RPMI7951 (cell line): ENCODE results near the gene TMEM117. TPM values are rescaled to one million over a fixed set of nuclear protein-coding genes. Genes with fewer than 3 reads are reported as not detected.

ENCODE experiments used
- DNase-seq: peaks from one replicate; pipeline ENCODE4 v3.0.0-alpha.2; 2012; ENCODE audit warnings: low read depth
- total RNA-seq: library from RNA; depleted of rRNA; stranded (reverse); fragments of >200 nt; shearing (Covaris generic); gene quantifications from 2 replicates; pipeline ENCODE4 v1.2.3, GENCODE V29; 2014; rRNA removed

Gene TMEM117
- 14.3 and 14.9 TPM in 2 replicates for total RNA-seq

DNA sequence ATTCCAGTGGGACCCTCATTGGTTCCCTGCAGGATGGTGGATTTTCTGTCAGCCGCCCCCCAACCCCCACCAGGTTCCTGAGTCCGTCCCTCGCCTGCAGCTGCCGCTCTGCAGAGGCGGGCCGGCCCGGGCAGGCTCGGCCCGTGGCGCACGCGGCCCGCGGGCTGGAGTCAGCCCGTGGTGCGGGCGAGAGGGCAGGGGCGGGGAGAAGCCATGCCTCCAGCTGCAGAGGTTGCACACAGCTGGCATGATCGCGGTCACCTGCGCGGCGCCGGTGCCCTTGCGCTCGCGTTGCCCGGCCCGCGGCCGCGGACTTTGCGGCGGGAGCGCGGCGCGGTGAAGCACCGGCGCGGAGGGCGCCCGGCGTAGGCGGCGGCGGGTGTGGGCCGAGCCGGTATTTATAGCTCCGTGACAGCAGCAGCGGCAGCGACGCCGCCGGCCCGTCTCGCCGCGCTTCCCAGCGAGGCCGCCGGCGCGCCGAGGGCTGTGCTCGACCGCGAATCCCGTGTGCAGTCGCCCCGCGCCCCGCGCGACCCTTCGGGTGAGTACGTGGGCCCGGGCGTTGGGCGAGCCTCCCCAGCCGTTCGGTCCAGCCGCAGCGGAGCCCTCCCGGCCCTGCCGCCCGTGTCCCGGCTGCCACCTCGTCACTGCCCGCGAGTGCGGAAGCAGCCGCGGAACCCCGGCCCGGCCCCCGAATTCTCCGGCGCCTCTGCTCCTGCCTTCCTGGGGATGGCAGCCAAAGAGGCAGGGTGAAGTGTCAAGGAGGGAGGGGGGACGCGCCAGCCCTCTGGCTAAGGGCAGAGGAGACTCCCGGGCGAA lies at the start of gene TMEM117:
Gene TMEM117 (plus strand): TSS at position 426 of the 819 bp plus-strand sequence.
- peak; percentile 67 for DNase-seq

DNA sequence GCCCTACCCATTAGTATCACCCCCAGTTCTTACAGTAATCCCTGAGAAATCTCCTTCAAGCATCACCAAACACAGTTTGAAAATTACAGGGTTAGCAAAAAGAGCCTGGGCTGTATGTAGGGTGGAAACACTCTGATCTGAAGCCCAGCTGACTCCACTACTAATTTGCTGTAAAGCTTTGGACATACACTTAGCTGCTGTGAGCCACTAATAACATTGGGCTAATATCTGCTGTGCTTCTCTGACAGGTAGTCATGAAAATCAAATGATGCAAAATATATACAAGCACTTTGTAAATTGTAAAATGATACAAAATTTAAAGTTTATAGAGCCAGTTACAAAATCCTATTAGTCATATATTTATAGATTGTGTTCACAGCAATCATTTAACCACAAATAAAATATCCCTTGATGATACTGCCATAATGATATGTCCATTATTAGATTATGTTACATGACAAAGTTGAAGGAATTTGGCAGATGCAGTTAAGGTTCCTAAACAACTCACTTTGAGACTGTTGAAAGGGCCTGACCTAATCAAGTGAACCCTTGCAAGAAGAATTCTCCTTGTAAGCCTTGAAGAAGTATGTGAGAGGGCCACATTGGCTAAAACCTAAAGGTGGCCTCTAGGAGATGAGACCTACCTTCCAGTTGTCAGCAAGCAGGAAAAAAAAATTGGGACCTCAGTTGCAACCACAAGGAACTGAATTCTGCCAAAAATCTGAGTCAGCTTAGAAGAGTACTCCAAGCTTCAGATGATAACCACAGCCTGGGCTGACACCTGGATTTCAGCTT lies 48.8 kb upstream of the TMEM117 start:
- no peak for DNase-seq

DNA sequence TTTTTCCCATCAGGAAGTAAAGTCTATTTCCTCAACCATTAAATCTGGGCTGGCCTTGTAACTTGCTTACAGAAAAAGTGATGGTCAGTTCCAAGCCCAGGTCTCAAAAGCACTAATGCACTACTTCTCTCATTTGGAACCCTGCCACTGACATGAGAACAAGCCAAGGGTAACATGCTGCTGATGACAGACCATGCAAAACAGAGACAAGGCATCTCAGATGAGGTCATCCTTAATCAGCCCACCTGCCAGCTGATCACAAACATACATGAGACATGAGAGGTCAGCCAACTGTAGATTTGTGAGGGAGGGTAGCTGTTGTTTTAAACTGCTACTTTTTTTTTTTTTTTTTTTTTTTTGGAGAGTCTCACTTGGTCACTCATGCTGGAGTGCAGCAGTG lies 45.9 kb upstream of the TMEM117 start:
- peak; percentile 8 for DNase-seq

DNA sequence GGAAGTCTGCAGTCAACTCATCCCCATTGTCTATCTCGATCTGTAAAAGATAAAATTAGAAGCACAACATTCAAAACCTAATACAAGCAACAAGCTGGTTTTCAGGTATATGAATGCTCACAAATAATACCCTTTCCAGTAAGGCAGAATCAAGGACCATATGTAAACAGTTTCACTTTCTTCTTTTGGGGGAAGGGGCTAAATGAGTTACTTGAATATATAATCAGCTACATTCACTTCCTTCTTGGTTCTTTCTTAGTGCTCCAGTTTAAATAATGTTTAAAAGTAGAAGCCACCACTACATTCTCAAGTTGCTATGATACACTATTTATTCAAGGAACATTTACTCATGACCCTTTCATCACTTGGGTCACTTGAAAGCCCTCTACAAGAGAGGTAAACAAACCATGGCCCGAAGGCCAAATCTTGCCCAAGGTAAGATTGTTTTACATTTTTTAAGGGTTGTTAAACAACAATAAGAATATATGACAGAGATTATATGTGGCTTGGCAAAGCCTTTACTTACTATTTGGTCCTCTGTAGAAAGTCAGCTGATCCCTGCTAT lies 40.1 kb upstream of the TMEM117 start:
- no peak for DNase-seq

DNA sequence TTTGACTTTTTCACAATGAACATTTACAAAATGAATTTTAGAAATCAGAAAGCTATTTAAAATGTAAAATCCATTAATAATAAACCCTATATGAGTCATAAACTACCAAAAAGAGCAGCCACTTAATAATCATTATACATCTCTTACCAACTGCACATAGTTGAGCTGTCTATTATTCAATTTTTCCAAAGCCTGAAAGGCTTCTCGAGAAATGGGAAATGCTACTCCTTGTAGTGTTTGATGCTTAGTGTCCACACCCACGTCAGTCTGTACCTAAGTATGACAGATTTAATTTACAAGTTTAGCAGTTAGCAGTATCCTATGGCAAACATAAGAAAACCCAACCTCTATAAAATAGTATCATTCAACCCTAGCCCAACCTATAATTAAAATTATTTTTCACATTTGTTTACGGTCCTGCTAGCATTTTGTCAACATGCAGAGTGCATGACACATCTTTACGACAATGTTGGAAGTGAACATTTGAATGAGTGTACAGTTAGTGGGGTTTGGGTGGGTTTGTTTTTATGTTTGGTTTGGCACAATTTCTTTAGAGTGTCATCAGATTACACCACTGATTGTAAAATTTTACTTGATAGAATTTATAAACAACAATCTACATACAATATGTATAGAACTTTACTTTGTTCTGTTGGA lies 38.2 kb upstream of the TMEM117 start:
- DNase-seq = no peak

DNA sequence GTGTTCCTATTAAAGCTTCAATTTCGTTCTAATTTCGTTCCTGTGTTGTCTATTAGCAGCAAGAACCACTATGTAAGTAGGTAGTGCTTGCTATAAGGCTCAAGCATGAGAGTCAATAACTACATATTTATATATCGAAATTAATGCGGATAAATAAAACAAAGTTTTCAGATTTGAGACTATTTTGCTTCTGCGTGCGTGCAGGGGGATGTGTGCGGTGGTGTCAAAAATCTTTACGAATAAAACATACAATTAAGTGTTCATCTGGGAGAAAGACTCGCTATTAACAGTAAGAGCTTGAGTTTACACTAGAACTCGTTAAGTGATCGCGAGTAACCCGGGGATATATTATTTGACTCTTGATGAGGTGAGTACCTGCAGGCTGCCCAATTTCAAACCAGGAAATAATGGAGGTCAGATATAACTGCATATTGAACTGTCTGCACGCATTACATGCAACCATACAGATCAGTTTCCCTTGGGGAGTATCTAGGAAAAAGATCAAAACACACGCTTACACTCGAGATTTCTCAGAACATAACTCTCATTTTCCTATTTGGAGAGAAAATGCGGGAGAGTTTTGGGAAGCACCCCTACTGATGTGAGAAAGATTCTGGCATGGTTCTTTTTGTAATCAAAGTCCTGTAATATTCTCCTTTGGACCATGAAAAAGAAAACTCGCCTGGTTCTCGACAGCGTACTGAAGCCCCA lies 30.6 kb upstream of the TMEM117 start:
- DNase-seq = peak; percentile 4

DNA sequence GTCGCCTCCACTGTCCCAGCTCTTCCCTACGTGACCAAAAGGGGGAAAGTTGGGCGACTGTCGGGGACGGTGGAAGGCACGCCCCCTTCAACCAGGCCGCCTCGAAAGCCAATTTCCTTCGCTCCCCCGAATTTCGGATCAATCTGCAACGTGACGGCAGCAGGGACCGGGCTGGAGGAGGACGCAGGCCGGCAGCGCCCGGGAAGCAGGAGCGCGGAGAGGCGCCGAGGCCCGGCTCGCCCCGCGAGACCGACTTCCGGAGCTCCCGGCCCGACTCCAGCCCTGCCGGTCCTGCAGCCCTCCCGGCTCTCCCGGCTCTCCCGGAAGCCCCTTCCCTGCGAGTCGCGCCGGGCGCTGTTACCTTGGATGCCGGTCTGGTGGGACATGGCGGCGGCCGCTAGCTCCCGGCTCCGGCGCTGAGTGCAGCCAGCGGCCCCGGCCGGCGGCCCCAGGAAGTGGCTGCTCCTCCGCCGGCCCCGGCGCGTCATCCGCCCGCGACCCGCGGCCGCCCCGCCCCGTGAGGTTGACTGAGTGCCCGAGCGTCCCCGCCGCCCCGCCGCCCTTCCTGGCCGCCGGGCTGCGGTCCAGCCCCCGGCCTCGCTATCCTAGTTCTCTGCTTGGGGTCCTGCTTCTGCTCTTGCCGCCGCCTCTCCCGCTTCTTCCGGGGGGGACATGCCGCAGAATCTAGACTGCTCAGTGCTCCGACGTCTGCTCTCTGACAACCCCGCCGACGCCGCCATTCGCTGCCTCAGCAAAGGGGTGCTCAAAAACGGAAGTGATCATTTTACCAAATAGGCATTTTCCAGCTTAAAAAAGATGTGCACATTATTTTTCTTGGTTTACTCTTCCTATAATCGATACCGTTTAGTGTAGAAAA lies 29.8 kb upstream of the TMEM117 start, which contains the start of gene TWF1:
Gene TWF1 (minus strand): TSS at position 458 of the 877 bp plus-strand sequence. CDS start 72 bp downstream, at position 386.
- peak; percentile 77 for DNase-seq

DNA sequence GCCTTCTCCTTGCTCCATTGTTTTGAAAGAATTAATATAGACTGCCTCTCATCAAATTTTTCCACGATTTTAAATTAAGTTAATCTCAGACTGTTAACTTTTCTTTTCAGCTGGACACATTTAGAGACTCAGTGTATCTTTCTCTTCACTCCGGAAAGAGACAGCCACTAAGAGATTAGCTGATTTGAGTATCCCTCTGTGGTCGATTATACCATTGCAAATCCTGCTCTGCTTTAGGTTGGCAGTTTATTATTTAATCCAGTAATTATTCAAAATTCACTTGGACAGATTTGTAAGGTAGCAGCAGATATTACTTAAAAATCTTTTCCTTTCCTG lies 29.2 kb upstream of the TMEM117 start:
- peak; percentile 5 for DNase-seq

DNA sequence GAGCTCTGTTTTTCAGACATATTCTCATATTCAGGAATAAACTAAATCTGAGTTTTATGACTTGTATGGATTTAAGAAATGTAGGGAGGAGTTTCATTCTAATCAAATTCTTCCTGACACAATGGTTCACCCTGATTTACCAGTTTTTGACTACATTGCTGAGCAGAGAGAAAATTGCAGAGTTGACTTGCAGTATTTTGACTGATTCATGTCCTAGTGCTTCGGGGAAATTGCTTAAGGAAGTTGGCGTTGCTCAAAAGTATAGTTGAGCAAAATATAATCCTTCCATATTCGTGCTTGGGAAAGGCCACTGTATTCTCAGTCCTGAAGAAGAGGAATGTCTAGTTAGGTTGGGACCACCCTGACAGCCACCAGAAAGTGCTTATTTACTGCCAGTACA lies 28.5 kb upstream of the TMEM117 start:
- DNase-seq = no peak

DNA sequence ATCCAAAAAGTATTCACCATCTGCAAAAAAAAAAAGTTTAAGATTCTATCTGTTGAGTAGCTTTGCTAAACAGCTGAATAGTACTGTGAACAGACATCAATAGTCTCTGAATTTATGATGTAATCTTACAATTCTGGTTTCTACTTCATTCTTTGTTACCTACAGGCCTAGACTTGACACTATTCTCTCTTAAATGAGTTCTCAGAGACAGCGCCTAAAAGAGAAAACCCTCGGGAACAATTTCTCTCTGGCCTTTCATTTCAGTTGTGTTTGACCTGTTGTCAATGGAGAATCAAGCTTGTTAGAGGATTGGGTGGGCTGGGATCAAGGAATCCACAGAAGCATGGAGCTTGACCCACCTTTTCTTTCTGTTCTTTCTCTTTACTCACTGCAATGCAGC lies 23.8 kb upstream of the TMEM117 start:
- no peak for DNase-seq

DNA sequence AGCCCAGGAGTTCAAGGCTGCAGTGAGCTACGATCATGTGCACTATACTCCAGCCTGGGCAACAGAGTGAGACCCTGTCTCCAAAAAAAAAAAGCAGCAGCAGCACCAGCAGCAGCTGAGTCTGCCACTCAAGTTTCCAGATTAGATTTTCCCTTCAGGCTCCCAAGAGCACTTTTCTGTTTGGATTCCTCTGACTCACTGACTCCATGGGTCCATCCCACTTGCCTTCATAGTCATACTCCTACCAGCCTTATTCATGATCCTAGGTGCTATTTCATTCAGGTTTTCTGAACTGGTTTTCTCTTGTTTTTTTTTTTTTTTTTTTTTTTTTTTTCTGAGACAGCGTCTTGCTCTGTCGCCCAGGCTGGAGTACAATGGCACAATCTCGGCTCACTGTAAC lies 23.0 kb upstream of the TMEM117 start:
- DNase-seq = peak; percentile 15

DNA sequence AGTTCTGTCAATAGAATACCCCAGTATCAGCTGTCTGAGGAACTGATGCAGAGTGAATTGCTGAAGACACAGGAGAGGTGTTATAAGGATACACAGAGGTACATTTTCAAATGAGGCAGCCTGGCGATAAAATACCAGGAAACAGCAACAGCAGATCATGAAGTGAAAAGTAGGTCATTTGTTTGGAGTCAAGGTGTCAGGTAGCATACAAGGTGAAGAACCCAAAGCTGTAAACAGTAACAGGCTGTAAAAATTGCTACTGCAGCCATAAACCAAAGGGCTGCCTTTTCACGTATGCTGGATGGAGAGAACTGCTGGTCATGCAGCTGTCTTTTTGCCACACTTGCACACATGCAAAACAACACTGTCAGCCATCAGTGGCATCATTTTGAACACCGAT lies 20.5 kb upstream of the TMEM117 start:
- DNase-seq = no peak

DNA sequence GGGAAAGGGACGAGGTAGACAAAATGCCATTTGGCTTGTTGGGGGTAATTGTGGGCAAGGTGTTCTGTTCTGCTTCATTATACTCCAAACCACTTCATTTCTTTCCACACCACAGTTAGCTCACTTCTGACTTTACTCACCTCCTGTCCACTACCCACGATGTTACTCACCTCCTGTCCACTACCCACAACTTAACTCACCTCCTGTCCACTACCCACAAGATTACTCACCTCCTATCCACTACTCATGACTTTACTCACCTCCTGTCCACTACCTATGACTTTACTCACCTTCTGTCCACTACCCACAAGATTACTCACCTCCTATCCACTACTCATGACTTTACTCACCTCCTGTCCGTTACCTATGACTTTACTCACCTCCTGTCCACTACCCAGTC lies 19.7 kb upstream of the TMEM117 start:
- peak; percentile 15 for DNase-seq

DNA sequence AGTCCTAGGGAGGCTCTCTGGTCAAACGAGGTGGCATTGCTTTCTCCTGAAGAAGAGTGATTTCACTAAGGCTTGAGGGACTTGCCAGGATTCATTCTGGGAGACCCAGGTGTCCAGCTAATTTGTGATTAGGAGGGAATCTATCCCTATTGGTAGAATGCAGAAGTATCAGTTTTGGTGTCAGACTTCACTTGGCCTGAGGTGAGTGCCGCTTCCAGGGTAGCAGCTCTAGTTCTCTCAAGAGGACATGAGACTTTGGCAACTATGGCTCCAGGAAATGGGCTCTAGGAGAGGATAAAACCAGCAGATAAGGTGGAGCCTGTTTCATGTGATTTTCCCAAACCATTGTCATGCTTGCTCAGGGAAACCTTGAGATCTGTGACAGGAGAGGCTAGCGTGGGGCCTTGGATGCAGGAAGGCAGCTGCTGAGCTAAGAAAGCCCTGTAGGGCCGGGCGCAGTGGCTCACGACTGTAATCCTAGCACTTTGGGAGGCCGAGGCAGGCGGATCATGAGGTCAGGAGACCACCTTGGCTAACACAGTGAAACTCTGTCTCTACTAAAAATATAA lies 11.6 kb upstream of the TMEM117 start:
- no peak for DNase-seq

DNA sequence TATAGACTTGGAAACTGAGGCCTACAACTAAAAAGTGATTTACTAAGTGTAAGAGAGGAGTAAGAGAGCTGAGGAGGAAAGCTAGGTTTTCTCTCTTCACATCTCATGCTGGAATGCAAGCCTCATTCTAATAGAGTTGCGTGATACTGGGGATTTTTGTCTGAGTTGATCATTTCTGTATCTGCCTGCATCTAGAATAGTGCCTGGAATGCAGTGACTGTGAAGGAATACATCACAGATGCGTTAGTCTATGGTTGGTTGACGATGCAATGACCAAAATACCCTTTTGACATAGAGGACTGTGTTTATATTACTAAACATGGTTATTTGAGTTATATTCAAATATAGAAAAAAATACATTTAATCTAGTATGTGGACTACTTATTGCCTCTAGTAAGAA lies 9.2 kb upstream of the TMEM117 start:
- no peak for DNase-seq

DNA sequence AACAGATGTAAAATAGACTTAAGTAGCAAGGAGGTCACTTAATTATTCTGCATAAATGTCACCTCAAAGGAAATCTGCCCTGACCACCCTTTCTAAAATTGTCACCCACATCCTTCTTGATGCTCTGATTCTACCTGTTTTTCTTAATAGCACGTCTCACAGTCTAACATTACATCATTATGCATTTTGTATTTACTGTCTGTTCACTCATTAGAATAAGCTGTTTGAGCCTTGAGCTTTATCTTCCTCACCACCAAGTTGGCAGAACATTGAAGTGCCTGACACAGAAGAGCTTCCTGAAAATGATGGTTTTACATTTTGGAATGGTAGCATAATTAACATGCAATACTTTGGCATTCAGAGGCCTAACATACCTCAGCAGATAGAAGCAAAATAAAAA lies 8.8 kb upstream of the TMEM117 start:
- no peak for DNase-seq

DNA sequence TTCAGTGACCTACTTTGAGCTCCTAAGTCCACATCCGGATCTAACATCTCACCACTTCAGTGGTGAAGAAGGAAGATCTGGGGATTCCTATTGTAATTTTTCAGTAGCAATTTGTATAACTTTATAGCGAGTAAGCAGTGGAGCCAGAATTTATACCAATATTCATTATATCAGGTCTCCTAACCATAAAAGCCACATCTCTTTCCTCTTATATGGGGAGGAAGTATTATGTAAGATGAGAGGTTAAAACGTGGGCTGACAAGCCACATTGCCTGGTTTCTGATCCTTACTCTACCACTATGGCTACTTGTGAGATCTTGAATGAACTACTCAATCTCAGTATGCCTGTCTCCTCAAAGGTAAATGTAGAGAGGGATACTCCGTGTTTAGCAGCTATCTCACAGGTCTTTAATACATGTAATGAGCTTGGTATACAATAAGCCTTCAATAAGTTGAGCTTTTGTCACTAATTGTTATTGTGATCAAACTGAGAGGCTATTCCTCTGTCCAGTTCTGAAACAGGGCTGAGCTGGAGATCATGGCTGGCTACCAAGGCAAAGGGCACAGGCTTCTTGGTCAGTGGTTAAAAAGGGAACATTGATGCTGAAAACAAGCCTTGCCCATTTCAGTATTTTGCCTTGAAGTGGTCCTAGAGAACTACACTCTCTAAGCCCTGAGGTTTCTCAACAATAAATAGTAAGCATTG lies 3.3 kb upstream of the TMEM117 start:
- no peak for DNase-seq

DNA sequence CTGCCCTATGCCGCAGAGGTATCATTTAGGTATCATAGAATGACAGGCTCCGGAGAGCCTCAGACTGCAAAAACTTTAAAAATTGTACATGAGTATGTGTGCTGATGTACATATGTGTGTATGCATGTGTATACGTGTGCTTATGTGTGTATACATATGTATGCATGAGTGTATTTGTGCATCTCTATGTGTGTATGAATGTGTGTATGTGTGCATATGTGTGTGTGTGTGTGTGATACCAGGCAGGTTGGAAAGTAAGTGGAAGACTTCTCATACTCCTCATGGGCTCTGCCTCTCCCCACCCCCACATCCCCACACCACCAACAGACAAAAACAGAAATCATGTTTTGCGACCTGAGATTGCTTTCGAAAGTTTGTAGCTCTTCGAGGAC lies 621 bp upstream of the TMEM117 start:
- DNase-seq = no peak

DNA sequence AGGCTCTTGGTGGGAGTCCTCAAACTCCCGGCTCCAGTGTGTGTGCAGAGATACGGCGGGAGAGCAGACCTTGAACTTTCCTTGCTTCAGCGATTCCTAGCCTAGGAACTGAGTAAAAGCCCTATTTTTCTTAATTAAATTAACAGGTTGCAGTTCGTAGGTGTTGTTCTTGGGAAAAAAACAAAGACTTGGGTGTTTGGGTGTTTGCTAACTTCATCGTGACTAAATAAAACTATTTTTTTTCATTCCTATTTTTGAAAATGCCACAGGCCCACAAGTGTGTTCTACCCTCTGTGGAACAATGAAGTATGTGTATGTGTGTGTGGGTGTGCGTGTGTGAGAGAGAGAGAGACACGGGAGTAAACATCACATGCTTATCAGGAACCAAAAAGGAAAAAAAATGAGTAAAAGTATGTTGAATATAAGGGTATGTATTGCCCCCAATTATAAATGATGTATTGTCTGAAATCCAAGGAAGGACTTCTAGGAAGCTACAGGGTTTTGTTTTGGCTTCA lies 651 bp downstream of the TMEM117 start:
- DNase-seq = peak; percentile 30
